Activated CD8-positive, alpha-beta memory T cell treated with anti-CD3 and anti-CD28 coated beads, Interleukin-2, amount 10 ng/mL, durations not matched to agents 7 days and 5 days (primary cell): ENCODE results near the gene LHB. TPM values are rescaled to one million over a fixed set of nuclear protein-coding genes. Genes with fewer than 3 reads are reported as not detected.
"Not testable (repeated sequence)": the region's sequence is repeated elsewhere in the genome, so short reads cannot be mapped to it uniquely, and the experiment has no call there.

Source experiments
- ATAC-seq: fragments of 150-1000 bp; cut with Tn5 transposase; one replicate; pipeline ENCODE4 v1.10.0; 2021; ENCODE audit warnings: moderate library complexity
- CTCF ChIA-PET: fragments of 350-600 bp; sonication (Branson Sonifier 250); formaldehyde crosslinking; loops from one replicate; lab custom pipeline; 2021; ENCODE audit warnings: antibody characterized with exemption; lab: Charles Lee
- DNase-seq: peaks from one replicate; pipeline ENCODE4 v3.0.0-alpha.2; 2020
- H3K27ac Mint-ChIP-seq: one replicate; pipeline ENCODE4 v1.8.0; 2021; ENCODE audit warnings: mild to moderate bottlenecking, mixed read lengths
- H3K27me3 Mint-ChIP-seq: one replicate; pipeline ENCODE4 v1.8.0; 2021; ENCODE audit warnings: mixed read lengths
- H3K36me3 Mint-ChIP-seq: one replicate; pipeline ENCODE4 v1.8.0; 2021; ENCODE audit warnings: mild to moderate bottlenecking, mixed read lengths
- H3K4me1 Mint-ChIP-seq: one replicate; pipeline ENCODE4 v1.8.0; 2021; ENCODE audit warnings: mixed read lengths
- H3K4me3 Mint-ChIP-seq: one replicate; pipeline ENCODE4 v1.8.0; 2021; ENCODE audit warnings: mild to moderate bottlenecking, moderate library complexity, mixed read lengths
- H3K9me3 Mint-ChIP-seq: one replicate; pipeline ENCODE4 v1.8.0; 2022; ENCODE audit warnings: low read depth, mixed read lengths
- total RNA-seq, 2 experiments: library from RNA; stranded (reverse); gene quantifications; one replicate each; pipeline ENCODE4 v1.2.3, GENCODE V29; 2021

Gene LHB
- total RNA-seq, result not detected

DNA sequence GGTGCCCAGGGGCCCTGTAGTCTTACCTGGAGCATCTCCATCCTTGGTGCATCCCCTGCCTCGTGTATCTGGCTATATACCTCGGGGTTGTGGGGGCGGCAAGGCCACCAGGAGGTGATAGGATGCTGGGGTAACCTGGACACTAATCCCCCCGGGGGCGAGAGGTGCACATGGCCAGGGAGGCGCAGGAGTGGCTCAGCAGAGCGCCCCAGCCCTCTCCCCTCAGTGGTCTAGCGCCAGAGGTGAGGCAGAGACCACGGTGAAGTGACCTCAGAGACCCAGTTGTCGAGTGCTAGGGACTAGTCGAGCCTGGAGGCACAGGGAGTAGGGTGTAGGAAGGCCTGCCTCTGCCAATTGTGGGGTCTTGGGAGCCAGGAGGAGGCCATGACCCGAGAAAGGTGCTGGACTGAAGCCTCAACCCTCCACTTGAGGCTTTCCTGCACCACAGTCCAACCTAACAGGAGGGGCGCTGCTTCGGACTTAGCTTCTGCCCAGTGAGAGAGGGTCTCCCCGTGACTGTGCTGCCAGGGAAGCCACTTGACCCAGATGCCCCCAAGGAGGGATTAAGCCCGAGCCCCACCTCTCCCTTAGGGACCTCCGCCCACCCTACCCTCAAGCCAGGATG, at the start of gene LHB:
Gene LHB (minus strand): TSS at position 51 of the 625 bp plus-strand sequence. CDS start 10 bp downstream, at position 41.
- H3K27ac Mint-ChIP-seq, result no peak within 1 kb of the TSS
- DNase-seq, result no peak
- ATAC-seq, result no peak
- H3K9me3 Mint-ChIP-seq, result no peaks in the 10 kb centered on the region
- CTCF ChIA-PET, result interaction anchor here (0.7 to 5.6 kb wide), 7 partner anchors 8 to 51 kb away, joined by 3 to 47 read pairs (median 4); partner anchors contain the start of genes GYS1 and RUVBL2
- H3K4me1 Mint-ChIP-seq, result peaks cover 34% of the 10 kb centered on the region
- peak within 1 kb of the TSS; percentile 65 for H3K4me3 Mint-ChIP-seq
- H3K27me3 Mint-ChIP-seq, result peaks cover 14% of the 10 kb centered on the region
- H3K36me3 Mint-ChIP-seq, result peaks cover 6% of the 10 kb centered on the region

DNA sequence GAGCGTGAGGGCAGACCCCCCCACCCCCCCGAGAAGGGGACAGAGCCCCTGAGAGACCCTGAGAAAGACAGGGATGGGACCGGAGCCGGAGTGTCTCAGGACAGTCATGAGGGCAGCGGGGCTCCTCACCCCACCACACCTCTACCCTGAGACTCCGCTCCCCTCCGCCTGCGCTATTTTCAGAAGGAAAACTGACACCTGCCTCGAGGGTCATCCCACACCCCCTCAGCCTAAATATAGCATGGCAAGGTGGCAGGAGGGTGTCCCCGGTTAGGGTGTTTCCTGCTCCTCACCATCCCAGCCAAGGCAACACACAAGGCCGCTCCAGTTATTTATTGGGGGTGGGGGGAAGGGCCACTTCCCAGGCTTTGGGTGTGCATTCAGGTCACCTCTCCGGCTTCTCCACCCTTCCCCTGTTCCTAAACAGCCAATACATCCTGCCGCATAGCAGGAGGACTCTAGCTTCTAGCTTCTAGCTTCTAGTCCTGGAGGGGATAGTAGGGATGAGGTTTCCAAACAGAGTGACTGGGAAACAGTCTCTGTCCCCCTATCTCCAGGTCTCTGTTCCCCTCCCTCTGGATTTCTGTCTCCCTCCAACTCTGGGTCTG, 49.1 kb upstream of the LHB start:
- Mint-ChIP-seq H3K4me1 (peaks cover 2% of the 10 kb centered on the region), H3K9me3 (peaks cover 3% of the 10 kb centered on the region), H3K27ac (no peak overlapping the region), H3K27me3 (peaks cover 72% of the 10 kb centered on the region), H3K4me3 (no peak overlapping the region), H3K36me3 (no peaks in the 10 kb centered on the region)
- CTCF ChIA-PET, result no interaction called here
- ATAC-seq (no peak), DNase-seq (no peak)

DNA sequence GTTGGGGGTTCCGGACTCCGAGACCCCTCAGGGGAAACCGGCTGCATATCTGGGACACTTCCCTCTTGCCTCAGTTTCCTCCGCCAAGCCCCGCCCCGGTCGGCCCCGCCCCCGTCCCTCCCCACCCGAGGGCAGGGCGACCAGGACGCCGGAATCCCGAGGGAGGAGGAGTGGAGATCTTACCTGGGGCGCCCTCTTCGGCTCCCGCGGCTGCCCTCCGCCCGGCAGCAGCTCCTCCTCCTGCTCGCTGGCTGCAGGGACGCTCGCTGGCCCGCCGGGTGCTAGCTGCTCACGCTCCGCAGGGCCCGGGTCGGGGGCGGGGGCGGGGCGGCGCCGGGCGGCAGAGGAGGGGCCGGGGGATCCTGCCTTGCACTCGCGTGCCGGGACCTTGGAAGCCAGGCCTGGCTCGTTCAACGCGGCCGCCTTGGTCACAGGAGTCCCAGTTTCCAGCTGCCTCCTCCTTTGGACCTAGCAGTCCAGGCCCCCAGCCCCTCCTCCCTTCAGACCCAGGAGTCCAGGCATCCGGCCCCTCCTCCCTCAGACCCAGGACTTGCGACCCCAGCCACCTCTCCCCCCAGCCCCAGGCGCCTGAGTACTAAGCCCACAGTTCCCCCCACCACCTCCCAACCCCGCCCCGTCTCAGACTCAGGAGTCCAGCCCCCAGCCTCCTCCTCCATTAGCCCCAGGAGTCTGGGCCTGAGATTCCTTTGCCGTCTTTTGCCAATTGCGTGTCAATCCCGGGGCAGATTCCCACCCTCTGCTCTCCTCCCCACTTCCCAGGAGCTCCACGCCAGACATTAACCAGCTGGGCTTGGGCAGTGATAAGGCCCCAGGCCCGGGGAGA, 48.1 kb upstream of the LHB start, which contains the start of gene NTF4:
Gene NTF4 (minus strand): TSS at position 51 of the 844 bp plus-strand sequence. CDS start 2,821 bp downstream, outside the sequence.
- Mint-ChIP-seq H3K27ac (no peak within 1 kb of the TSS), H3K27me3 (peaks cover 72% of the 10 kb centered on the region), H3K4me1 (peaks cover 2% of the 10 kb centered on the region), H3K4me3 (no peak within 1 kb of the TSS), H3K9me3 (peaks cover 3% of the 10 kb centered on the region), H3K36me3 (no peaks in the 10 kb centered on the region)
- DNase-seq, result no peak
- ATAC-seq, result no peak
- CTCF ChIA-PET, result interaction anchor here (0.8 kb wide), 1 partner anchor 9 kb away, joined by 4 read pairs; no protein-coding TSS in a partner anchor

DNA sequence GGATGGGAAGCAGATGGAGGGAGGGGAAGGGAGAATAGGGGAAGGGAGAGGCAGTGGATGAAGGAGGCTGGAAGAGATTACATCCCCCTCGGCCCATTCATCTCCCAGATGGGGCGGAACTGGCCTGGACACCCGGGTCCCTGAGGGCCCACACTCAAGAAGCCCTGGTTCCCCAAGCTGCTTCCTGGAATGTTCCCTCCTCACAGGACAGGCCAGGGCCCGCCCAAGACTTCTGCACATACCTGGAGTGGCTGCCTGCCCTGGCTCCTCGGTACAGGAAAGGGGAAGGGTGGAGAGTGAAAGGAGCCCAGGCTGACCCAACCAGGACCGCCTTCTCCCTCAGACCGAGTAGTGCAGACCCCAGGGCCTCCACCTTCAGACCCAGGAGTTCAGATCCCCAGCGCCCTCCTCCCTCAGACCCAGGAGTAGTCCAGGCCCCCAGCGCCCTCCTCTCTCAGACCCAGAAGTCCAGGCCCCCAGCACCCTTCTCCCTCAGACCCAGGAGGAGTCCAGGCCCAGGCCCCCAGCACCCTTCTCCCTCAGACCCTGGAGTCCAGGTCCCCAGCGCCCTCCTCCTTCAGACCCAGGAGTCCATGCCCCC, 47.2 kb upstream of the LHB start:
- Mint-ChIP-seq H3K36me3 (no peaks in the 10 kb centered on the region), H3K27me3 (peaks cover 72% of the 10 kb centered on the region), H3K9me3 (no peaks in the 10 kb centered on the region), H3K27ac (no peak overlapping the region), H3K4me1 (peaks cover 2% of the 10 kb centered on the region), H3K4me3 (no peak overlapping the region)
- no peak for ATAC-seq
- DNase-seq, result no peak
- CTCF ChIA-PET, result interaction anchor here (0.8 kb wide), 1 partner anchor 9 kb away, joined by 4 read pairs; no protein-coding TSS in a partner anchor

DNA sequence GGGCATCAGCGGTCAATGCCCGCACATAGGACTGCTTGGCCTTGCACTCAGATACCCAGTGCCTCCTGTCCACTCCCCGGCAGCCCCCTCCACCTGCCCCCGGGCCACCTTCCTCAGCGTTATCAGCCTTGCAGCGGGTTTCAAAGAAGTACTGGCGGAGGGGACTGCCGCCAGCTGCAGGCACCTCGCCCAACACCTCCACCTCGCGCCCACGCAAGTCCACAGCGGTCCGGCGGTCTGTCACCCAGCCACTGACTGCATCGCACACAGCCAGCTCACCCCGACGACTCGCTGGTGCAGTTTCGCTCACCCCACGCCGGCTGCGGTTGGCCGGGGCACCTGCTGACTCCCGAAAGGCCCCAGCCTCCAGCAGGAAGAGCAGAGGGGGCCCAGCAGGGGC, 44.6 kb upstream of the LHB start:
- Mint-ChIP-seq H3K4me1 (peaks cover 18% of the 10 kb centered on the region), H3K9me3 (no peaks in the 10 kb centered on the region), H3K27me3 (peaks cover 75% of the 10 kb centered on the region), H3K36me3 (no peaks in the 10 kb centered on the region), H3K4me3 (no peak overlapping the region), H3K27ac (no peak overlapping the region)
- no peak for ATAC-seq
- CTCF ChIA-PET, result interaction anchor here (1.4 kb wide), 2 partner anchors 9 to 68 kb away, joined by 3 read pairs; partner anchors contain the start of gene RUVBL2
- no peak for DNase-seq

DNA sequence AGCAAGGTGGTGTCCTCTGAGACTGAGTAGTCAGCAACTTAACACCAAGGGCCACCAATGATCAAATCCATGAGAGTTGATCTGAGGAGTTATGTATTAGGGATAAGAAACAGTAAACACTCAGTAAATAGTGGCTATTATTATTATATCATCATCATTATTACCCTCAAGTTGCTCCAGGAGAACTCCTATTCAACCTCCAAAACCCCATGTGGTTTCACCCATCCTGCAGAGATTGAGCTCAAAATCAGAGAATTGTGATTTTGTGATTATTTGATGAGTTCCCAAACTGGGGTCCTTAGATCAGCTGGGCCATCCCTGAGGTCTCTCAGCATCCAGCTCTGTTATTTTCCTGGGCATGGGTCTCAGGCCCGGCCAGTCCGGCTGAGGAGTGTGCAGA, 44.1 kb upstream of the LHB start:
- no peak overlapping the region for H3K27ac Mint-ChIP-seq
- ATAC-seq, result no peak
- H3K4me3 Mint-ChIP-seq, result no peak overlapping the region
- no peaks in the 10 kb centered on the region for H3K36me3 Mint-ChIP-seq
- peaks cover 23% of the 10 kb centered on the region for H3K4me1 Mint-ChIP-seq
- DNase-seq, result no peak
- no peaks in the 10 kb centered on the region for H3K9me3 Mint-ChIP-seq
- CTCF ChIA-PET, result interaction anchor here (1.4 kb wide), 2 partner anchors 9 to 67 kb away, joined by 3 read pairs; partner anchors contain the start of gene RUVBL2
- H3K27me3 Mint-ChIP-seq, result peaks cover 75% of the 10 kb centered on the region

DNA sequence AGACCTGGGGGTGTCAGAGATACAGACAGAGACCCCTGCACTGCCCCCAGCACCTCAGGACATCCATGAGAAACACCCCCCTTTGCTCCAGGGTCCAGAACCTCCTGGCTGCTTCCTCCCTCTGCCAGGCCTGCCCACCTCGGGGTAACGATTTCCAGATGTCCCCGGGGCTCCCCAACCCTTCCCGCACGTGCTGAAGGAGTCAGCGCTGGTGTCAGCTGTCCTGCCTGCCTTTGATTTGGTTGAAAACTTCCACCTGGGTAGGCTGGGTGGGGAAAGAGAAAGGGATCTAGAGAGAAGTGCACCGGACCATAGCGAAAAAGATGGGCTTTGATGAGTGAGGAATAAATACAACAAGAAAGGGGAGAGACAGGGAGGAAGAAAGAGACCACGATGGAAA, 42.2 kb upstream of the LHB start:
- CTCF ChIA-PET, result interaction anchor here (1.2 to 1.7 kb wide), 2 partner anchors 16 to 66 kb away, joined by 3 to 7 read pairs; partner anchors contain the start of genes GYS1 and RUVBL2
- Mint-ChIP-seq H3K9me3 (no peaks in the 10 kb centered on the region), H3K27ac (no peak overlapping the region), H3K27me3 (peaks cover 73% of the 10 kb centered on the region), H3K36me3 (no peaks in the 10 kb centered on the region), H3K4me3 (no peak overlapping the region), H3K4me1 (peaks cover 24% of the 10 kb centered on the region)
- no peak for DNase-seq
- ATAC-seq, result no peak

DNA sequence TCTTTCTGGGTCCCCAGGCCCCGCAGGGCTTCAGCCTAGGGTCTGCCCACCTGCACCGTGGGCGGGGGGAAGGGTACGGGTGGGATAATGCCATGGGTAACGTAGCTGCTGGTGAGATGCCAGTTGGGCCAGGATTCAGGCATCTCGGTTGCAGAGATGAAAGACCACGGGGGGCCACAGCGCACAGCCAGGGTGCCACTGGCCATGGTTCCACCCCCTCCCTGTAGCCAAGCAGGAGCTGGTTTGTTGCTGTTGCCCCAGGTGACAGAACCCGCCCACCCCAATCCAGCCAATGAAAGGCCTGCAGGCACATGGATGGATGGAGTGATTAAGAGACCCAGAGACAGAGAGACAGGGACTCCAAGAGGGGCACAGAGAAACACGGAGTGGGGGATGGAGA, 41.7 kb upstream of the LHB start:
- H3K4me3 Mint-ChIP-seq, result no peak overlapping the region
- H3K4me1 Mint-ChIP-seq, result peaks cover 24% of the 10 kb centered on the region
- CTCF ChIA-PET, result interaction anchor here (0.7 to 1.7 kb wide), 4 partner anchors 17 to 149 kb away, joined by 3 to 7 read pairs (median 4); partner anchors contain the start of genes GYS1 and RUVBL2
- no peaks in the 10 kb centered on the region for H3K36me3 Mint-ChIP-seq
- H3K27ac Mint-ChIP-seq, result no peak overlapping the region
- no peak for DNase-seq
- peaks cover 68% of the 10 kb centered on the region for H3K27me3 Mint-ChIP-seq
- H3K9me3 Mint-ChIP-seq, result no peaks in the 10 kb centered on the region
- no peak for ATAC-seq

DNA sequence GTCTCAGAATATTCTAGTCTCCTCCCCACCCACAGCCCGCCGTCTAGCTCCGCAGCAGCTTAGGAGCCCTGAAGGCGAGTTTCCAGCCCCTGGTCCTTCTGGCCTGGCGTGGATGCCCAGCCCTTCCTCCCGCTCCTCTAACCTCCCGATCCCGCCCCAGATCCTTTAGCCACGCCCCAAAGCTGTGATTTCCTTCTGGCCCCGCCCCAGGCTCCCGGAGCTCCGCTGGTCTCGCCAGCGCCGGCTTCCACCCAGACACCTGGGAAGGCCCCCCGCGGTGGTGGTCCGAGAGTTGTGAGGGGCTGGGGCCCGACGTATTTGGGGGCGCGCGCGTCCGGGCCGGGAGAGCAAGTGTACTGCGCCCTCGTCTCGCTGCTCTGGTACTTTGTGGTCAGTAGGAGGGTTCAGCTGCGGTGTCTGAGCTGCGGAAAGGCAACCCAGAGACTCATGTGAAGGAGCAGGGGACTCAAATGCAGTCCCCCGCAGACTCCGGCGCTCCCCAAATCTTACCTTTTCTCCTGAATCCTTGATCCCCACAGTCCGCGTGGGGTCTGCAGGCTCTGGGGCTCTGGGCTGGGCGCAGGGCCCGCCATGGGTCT, 40.8 kb upstream of the LHB start, which contains the start of gene CGB7:
Gene CGB7 (minus strand): TSS at position 114 of the 599 bp plus-strand sequence. CDS start 2,374 bp downstream, outside the sequence.
- Mint-ChIP-seq H3K36me3 (no peaks in the 10 kb centered on the region), H3K4me3 (peak within 1 kb of the TSS; percentile 52), H3K9me3 (no peaks in the 10 kb centered on the region), H3K27me3 (peaks cover 62% of the 10 kb centered on the region), H3K27ac (no peak within 1 kb of the TSS), H3K4me1 (peaks cover 24% of the 10 kb centered on the region)
- peak; percentile 18 for ATAC-seq
- DNase-seq, result no peak
- CTCF ChIA-PET, result interaction anchor here (0.7 to 1.7 kb wide), 4 partner anchors 24 to 149 kb away, joined by 3 to 7 read pairs (median 4); partner anchors contain the start of genes GYS1 and RUVBL2

DNA sequence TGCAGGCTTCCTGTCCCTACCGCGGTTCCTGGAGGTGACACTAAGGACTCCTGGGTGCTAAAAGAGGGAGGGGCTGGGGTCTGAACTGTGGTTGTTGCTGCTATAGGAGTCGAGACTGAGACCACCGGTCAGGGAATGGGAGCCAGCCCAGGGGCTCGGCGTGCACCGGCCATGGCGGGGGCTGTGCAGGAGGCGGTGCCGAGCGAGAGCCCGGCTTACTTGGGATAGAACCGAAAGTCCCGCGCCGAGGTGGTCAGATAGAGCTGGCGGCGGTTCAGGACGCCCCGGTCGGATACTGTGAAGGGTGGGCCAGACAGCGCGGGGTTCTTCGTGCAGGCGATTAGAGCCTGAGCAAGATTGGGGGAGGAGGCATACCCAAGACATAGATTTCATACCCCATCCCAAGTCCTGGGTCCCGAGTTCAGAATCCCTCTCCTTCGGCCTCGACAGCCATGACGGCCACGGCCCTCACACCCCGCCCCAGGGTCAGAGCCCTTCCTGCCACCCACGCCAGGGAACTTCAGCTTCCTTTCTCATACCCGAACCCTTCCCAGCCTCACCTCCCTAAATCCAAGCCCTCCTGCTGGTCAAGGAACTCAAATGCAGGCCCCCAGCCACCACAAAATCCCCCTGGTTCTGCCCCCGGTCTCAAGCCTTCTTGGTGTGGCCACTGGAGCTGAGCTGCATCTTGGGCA, 40.2 kb upstream of the LHB start:
- Mint-ChIP-seq H3K4me3 (peak overlapping the region; percentile 52), H3K27me3 (peaks cover 62% of the 10 kb centered on the region)
- not testable (repeated sequence) for H3K27ac Mint-ChIP-seq

DNA sequence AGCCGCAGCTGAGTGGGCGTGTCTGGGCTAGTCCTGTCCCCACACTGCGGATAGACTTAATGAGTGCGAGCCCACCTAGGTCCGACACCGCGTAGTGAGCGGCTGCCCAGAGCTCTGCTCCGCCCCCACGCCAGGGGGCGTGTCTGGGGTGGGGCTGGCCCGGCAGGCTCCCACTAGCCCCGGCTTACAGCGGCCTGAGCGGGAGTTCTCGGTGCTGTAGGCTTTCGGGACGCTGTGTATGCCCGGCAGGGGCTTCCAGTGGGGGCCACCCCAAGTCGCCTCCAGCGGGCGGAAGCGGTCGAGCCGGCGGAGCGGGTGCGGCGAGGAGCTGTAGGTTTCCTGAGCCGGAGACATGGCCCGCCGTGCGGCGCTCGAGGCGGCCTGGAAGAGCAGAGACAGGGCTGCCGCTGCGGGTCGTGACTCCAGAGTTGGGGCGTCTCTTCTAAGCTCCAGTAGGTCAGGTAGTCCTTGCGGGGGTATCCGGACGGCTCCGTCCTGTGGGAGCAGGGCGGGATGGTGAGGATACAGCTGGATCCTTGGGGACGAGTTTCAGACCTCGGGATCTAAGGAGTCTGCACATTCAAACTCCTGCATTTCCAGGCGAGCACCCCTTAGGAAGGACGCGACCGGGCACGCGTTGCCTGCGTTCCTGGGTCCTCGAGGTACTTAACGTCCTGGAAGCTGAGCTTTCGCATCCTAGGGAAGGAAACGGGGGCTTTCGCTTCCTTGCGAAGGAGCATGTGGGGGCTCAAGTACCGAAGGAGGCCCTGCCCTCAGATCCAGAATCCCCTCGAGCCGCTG, 39.4 kb upstream of the LHB start:
- no peaks in the 10 kb centered on the region for H3K36me3 Mint-ChIP-seq
- peak overlapping the region; percentile 52 for H3K4me3 Mint-ChIP-seq
- CTCF ChIA-PET, result interaction anchor here (0.6 to 2.0 kb wide), 9 partner anchors 11 to 261 kb away, joined by 3 to 10 read pairs (median 3); partner anchors contain the start of genes GYS1 and RUVBL2
- H3K27me3 Mint-ChIP-seq, result peaks cover 58% of the 10 kb centered on the region
- ATAC-seq (peak; percentile 86), DNase-seq (peak; percentile 73)
- no peak overlapping the region for H3K27ac Mint-ChIP-seq
- H3K4me1 Mint-ChIP-seq, result peaks cover 22% of the 10 kb centered on the region
- H3K9me3 Mint-ChIP-seq, result no peaks in the 10 kb centered on the region

More for the DNA sequence above, 40.2 kb upstream of the LHB start:
- CTCF ChIA-PET, result interaction anchor here (0.6 to 2.0 kb wide), 11 partner anchors 11 to 262 kb away, joined by 3 to 10 read pairs (median 4); partner anchors contain the start of genes GYS1 and RUVBL2
- not testable (repeated sequence) for H3K36me3 Mint-ChIP-seq, DNase-seq, H3K9me3 Mint-ChIP-seq
- H3K4me1 Mint-ChIP-seq, result peaks cover 24% of the 10 kb centered on the region
- peak; percentile 38 for ATAC-seq
